NCI-H187 treated with DMSO at 0.1 percent for 48 hours (cell line): ENCODE measurements around the gene ANOS1.
"Not testable (repeated sequence)": the region's sequence is repeated elsewhere in the genome, so short reads cannot be mapped to it uniquely, and the experiment has no call there.

Source experiments
- DNase-seq: peaks from one replicate; lab custom pipeline; 2025; lab: John Stamatoyannopoulos, UW

The ANOS1 gene

GRCh38 chrX:8731559-8732395 is at the start of gene ANOS1:
Gene ANOS1 (minus strand): TSS chrX:8732137. CDS start chrX:8732036, 101 bp downstream.
- no peak for DNase-seq

- no peak for DNase-seq
Measured at GRCh38 chrX:8773117-8773516, 41.2 kb upstream of the ANOS1 start.

DNA sequence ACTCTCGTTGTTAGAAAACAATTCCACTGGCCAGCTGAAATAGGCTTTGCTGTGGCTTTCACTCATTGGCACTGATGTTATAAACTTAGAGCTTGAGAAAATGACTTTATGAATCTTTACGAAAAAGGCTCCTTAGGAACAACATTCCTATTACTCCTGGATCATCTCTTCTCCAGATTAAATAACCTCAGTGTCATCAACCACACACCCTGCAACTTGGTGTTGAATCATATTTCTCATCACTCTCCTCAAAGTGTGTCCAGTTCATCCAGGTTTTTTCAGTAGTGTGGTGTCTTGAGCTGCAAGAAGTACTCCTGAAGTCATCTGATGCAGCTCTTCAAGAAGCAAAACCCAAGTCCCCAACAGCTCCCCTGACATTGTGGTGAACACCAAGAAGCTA is 28.1 kb upstream of the ANOS1 start:
- no peak for DNase-seq

DNA sequence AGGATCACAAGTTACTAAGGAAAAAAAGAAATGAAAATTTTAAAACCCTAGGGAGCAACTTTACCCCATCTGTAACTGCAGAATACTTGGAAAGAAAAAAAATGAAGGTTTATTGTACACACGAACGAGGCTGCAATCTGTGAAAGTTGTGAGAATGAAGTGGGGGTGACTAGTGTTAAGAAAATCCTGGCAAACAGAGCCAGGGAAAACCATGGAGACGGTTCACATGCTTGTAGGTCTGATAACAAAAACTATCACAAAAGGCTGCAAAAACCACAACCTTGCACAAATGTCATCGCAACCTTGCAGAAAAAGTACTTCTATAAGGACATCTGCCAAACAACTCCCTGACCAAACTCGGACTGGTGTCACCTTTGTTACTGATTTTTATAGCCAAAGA is 26.8 kb upstream of the ANOS1 start:
- DNase-seq = not testable (repeated sequence)

DNA sequence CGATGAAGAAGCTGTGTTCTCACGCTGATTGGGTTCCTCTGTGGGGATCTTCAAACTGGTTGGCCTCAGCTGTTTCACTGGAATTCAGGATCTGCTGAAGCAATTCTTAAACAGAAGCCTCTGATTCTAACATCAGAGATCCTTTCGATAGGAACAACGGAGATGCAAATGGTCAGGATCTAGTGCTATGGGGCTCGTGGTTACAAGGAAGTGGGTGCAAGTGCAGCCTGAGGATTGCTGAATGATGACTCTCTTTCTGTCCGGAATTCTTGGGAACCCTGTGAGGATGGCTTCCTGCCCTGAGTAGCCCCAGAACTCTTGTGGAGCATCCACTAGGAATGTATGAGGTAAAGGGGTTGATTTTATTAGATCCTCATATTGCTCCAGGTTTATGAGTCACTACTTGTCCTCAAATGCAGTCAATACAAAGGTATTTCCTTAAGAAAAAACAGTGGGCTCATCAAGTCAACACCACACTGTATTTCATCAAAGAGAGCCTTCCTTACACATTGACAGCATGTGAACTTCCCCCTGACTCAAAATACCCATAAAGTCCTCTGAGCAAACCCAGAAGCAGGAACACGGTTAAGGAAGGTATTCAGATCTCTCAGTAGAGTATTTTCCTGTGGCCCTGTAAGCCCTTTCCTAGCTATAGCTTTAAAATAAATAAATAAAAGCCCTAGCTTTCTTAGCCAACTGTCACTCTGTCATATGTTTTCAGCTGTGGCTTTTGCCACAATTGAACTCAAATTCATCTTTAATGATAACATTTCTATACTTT is 25.9 kb upstream of the ANOS1 start:
- DNase-seq = not testable (repeated sequence)

DNA sequence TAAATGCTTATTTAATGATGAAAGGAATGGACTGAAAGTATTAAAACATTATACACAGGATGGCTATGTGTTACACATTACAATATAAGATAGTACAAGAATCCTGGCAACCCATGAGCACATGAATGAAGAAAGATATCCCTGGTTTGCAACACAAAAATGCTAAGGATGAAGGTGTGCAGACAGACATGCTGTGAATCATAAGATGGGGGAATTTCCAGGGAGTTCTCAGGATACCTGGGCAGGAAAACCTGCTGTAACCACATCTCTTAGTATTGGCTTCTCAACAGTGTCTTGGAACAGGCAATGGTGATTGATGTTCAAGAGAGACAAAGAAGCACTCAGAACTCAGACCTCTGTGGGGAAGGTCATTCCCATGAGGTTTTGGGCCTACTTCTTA is 23.9 kb upstream of the ANOS1 start:
- no peak for DNase-seq

DNA sequence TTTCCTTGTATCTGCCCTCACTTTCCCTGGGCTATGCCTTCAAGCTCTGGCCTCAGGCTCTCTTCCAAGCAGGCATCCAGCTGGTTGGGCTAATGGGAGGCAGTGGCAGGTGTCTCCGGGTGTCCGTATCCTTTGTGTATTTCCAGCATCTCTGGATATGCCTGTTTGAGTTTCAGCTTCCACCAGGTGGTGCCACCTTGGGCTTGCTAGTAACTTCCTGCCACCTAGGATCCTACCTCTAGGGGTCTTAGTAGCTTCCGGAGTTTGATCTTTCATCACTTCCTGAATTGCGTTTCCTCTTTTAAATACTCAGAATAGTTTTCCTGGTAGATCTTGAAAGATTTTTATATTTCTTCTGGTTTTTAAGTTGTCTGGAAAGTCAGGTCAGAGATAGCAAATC is 23.2 kb upstream of the ANOS1 start:
- no peak for DNase-seq

DNA sequence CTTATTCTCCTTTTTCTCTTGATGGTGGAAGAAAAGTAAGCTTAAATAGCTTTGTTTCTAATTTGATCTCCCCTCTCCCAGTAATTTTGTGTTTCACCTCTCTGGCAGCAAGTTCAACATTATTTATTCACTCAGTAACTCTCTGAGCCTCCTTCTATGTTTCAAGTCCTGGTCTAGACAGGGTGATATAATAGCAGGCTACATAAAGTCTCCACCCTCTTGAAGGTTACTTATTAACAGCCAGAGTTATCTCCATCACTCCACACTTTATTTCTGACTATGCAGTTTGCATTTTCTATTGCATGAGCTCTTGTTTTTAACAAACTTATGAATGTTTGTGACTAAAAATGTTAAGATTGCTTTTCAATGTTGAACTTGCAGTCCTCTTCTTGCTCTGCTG is 17.8 kb upstream of the ANOS1 start:
- DNase-seq = no peak

DNA sequence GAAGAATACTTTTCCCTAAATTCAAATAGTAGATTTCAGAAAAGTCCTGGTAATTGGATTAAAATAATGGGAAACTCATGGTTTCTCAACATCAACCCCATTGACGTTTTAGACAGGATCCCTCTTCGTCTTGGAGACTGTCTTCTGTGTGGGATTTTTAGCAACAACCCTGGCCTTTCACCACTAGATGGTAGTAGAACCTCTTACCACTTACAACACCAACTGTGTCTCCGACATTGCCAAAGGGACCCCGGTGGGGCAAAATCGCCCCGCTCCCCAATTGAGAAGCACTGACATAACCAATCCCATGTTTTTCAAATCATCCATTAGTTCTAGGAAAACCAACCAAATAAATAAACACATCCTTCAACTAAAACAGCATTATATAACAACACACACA is 16.9 kb upstream of the ANOS1 start:
- DNase-seq = no peak

DNA sequence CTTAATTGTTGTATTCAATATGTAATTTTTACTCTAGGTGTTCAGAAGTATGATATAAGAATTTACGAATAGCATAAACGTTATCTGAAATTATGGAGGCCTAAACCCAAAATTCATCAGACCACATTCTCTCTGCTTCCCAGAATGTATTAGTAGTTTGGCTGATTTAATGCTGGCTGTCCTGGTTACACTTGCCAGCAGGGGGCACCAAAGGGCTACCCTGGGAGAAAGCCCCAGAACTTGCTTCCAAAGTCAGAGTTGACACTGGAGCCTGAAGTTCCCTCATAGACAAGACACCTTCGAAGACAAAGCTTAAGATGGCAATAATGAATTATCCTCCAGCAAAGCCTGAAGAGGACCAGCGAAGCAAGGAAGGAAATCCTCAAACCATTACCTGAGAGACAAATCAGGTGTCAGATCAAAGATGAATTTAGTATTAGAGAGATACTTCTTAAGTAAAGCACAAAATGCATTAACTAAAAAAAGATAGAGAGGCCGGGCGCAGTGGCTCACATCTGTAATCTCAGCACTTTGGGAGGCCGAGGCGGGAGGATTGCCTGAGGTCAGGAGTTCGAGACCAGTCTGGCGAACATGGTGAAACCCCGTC is 11.3 kb upstream of the ANOS1 start:
- DNase-seq = no peak

DNA sequence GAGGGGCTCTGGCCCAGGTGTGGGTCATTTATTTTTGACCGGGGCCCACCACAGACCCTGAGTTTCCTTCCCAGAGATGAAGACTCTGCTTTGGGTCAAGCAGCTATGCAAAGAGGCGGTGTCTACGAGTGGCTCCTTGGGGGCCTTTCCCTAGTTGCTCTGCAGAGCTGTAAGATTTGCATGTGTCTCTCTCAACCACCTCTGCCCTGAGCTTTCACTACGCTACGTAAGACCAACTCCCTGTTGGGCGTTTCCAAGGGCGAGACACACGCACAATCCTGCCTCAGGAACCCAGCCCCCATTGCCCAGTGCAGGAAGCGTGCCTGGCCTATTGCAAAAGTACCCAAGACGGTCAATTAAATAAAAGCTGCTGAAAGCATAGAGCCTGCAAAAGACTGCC is 10.0 kb upstream of the ANOS1 start:
- no peak for DNase-seq

- no peak for DNase-seq
Measured at GRCh38 chrX:8738588-8739189, 6.8 kb upstream of the ANOS1 start.

DNA sequence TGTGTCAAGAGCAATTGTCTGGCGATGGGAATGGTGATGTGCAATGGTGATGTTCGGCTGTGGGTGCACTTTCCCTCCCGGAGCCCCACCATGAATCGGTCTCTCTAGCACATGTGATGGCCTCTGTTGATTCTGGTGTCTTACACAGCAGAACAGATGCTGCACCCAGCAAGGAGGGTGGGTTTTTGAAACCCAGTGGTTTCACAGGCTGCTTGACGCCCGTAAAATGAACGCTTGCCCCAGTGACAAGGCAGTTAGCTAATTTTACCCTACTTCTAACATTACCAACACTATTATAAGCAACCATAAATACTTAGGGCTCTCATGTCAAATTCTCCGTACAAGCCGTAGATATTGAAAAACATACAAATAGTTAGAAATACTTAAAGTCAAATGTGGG is 5.9 kb upstream of the ANOS1 start:
- no peak for DNase-seq

DNA sequence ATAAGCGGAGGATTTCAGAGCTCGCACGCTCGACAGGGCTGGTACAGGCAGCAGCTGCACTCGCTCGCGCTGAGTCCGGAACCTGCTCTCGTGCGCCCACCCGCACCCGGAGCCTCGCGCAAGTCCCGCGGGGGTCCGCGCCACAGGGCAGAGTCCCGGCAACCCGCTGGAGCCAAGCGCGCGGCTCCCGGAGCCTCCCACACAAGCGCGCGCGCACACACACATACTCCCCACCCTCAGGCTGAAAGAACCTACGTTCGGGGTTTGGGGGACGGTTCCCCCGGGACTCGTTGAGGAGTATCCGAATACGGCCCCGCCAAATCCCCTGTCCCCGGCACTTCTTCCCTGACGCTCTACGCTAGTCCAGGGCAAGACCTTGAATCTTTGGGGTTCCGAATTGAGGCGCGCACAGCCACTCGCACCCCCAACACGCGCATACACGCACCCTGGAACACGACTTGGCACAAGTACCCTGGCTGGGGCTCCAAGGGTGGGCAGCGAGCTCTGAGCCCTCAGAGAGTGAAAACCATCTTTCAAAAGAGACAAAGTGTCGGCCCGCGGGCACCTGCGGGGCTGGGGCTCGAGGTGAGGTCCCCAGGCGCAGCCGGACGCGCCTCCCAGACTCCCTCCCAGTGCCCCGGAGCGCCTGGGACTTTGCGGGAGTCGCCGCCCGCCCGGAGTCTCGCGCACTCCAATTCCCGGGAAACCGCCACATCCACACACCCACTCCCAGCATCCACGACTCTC is 952 bp downstream of the ANOS1 start:
- DNase-seq = no peak

DNA sequence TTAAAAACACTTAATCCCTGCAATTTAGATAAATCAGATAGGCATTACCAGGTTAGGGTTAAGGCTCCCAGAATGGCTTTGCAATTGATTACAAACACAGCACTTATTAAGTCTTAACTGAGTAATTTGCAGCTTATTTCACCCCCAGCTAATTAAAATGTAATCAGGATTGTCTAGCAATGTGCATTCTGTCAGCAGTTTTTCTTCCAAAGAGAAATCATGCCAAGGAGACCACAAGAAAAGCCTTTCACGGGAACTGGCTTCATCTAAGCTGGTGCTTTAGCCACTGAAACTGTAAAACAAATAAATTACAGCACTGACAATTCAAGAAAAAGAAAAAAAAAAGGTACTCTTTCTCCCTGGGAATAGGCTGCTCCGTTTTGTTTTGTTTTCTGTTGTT is 2.1 kb downstream of the ANOS1 start:
- DNase-seq = no peak

GRCh38 chrX:8728932-8729535 is 2.9 kb downstream of the ANOS1 start:
- DNase-seq = no peak

DNA sequence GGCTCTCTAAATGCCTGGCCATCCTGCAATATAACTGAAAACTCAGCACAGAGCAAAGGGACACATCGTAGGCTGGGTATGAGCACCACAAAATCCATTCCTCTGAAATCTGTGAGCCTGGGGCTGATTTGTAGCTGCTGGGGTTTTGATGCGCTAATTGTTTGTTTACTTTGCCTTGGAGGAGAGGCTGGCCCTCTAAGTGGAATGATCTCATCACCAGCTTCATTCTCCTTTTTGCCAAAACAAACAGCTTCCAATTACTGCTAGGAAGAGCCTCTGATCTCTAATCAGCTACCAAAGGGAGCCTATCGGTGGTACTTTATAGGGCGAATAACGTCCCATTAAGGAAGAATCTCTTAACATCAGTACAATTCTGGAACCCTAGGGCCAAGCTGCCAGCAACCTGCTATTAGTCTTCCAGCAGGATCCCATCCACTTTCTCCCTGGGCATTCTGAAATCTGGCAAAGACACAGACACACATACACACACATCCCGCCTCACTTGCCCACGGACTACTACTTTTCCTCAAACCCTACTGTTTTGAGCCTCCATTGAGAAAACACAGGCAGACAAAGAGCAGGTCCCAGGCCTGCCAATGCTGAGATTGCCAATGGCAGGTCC is 5.8 kb downstream of the ANOS1 start:
- no peak for DNase-seq

DNA sequence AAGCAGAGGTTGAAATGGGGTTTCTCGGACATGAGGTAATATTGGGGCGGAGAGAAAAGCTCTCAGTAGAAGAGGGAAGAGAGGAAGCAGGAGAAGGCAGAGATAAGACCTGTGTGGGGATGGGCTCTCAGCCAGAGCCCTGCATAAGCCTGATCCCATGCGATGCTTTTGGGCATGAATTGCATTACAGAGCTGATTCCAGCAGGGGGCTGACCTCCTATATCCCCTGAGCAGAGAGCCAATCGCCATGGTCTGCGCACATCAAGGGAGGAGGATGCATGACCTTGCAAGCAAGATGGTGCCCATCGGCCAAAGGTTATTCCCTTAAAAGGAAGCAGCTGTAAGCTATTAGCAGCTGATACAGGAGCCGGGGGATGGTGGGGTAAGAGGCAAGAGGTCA is 7.6 kb downstream of the ANOS1 start:
- no peak for DNase-seq

GRCh38 chrX:8721536-8721935 is 10.4 kb downstream of the ANOS1 start:
- peak; percentile 12 for DNase-seq

DNA sequence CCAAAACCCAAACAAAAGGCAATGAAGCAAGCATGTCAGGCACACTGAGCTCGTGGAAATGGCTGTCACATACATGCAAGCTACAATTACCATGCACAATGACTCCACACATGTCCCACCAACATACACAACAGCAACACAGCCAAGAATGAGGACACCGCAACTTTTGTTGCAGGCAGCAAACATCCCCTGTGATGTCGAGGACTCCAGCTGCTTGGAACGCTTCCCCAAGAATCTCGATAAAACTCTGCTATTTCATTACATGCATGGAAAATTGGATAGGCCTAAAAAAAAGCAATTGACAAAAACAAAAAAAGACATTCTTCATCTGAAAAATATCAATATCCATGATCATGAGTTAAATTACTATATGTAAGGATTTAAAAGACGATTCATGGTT is 11.8 kb downstream of the ANOS1 start:
- DNase-seq = no peak

DNA sequence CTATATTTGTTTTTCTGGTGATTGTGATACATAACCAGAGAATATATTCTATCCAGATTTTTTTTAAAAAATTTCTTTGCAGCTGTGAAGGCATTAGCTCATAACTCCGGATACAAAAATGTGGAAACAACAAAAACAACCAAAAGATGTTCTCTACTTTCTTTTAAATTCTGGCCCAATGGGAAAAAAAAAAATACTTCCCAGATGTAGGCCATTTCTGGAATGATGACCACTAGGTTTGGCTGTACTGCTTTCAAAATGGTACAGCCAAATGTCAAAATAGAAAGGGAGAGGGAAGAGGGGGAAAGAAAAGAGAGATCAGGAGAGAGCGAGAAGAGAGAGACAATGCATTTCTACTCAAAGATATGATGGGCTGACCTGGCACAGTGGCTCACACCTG is 14.6 kb downstream of the ANOS1 start:
- DNase-seq = no peak
